Inferior parietal cortex (tissue), 1 donor: ENCODE measurements around the gene EPHX1.
"Not testable (repeated sequence)": the region's sequence is repeated elsewhere in the genome, so short reads cannot be mapped to it uniquely, and the experiment has no call there.

ENCODE experiments used
- DNase-seq: peaks from one replicate; pipeline ENCODE4 v3.0.0-alpha.2; 2016; ENCODE audit errors: extremely low spot score

Gene EPHX1

GRCh38 chr1:225881081-225881958, 71.4 kb downstream of the EPHX1 start:
- no peak for DNase-seq

DNA sequence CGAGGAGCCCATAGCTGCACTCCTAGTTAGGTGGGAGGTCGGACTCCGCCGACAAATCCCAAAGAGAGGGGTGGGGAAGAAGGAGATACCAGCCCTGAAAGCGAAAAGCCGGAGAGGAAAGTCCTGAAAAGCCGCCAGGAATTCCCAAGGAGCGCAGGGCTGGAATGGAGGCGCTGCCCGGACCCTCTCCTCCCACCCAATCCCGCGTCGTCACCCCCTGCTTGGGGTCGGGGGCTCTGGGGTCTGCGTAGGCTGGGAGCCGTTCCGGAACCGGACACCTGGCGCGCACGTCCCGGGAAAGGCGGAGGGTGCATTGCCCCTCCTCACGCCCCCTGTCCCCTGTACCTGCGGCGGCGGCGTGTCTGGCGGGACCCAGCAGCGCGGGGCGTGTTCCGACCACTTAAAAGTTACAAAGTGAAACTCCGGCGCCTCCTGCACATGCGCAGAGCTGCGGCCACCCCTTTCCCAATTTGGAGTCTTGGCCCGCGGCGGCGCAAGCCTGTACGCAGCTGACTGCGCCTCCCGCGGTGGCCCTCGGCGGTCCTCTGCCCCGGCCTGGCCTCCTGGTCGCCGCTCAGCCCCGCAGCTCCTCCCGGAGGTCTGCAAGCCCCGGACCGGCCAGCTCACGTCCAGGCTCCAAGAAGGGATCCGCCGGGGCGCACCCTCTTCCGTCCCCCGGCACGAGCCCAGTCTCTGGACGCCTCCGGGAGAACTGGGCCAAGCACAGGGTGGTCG, 72.2 kb downstream of the EPHX1 start, which contains the start of gene TMEM63A:
Gene TMEM63A (minus strand): TSS at position 422 of the 735 bp plus-strand sequence. CDS start 4,800 bp downstream, outside the sequence.
- peak; percentile 90 for DNase-seq

DNA sequence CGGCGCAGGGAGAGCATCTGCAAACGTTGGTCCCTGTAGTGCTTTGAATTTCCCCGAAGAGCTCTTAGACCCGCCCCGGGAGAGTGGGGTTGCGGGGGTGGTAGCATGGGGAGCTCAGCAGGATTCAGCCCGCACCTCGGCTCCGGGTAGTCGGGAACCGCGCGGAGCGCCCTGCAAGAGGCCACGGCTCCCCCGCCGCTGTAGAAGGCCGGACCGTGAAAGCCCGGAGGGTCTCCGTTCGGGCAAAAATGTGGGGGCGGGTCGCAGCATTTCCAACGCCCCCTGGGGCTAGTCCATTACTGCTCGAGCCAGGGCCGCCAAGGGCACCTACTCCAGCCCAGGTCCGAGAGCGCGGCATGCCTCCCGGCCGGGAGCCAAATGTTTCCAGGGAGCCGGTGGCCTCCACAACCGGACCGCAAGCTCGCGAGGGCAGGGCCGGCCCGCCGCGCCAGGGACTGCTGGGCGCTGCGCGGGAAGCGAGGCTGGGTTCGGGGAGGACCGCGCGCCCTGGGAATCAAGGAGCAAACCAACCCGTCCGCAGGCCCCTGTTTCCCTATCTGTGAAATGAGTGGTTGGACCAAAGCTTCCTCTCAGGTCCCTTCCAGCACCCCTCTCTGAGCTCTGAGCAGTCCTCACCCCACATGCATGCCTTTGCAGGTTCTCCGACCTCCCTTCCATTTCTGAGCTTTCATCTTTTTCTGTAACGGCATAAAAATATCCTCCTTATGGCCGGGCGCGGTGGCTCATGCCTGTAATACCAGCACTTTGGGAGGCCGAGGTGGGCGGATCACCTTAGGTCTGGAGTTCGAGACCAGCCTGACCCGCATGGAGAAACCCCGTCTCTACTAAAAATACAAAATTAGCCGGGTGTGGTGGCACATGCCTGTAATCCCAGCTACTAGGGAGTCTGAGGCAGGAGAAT, 73.0 kb downstream of the EPHX1 start:
- DNase-seq, result peak; percentile 49

DNA sequence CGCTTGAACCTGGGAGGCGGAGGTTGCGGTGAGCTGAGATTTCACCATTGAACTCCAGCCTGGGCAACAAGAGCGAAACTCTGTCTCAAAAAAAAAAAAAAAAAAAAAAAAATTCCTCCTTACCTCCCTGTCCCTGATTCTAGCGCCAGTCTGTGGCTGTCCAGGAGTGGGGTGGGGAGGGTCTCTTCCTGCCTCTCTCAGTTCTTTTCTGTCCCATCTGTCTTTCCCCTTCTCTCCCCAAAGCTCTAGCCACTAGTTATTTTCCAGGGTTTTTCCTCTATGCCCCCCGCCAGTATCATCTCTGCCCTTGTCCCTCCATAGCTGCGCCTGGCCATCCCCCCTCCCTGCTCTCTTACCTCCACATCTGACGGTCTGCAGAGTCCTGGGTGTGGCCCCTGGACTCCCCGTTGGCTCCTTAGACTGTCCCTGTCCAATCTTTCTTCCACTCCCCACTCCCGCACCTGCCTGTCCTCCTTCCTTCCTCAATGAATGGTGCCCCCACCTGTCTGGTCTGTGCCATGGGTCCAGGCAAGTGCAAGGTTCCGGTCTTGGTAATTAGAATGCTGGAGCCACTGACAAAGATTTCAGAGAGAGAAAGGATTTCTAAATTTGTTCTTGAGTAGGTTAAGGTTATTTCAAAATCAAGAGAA, 73.8 kb downstream of the EPHX1 start:
- no peak for DNase-seq

DNA sequence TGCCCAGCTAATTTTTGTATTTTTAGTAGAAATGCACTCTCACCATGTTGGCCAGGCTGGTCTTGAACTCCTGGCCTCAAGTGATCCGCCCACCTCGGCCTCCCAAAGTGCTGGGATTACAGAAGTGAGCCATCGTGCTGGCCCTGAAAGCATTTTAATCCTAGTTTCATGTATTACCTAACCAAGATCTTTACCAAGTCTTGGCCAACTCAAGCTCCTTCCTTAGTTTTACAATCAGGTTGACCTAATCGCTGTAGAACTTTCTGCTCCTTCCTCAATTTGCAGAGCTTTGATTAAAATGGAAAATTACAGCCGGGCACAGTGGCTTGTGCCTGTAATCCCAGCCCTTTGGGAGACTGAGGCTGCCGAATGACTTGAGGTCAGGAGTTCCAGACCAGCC, 75.4 kb downstream of the EPHX1 start:
- DNase-seq, result no peak

DNA sequence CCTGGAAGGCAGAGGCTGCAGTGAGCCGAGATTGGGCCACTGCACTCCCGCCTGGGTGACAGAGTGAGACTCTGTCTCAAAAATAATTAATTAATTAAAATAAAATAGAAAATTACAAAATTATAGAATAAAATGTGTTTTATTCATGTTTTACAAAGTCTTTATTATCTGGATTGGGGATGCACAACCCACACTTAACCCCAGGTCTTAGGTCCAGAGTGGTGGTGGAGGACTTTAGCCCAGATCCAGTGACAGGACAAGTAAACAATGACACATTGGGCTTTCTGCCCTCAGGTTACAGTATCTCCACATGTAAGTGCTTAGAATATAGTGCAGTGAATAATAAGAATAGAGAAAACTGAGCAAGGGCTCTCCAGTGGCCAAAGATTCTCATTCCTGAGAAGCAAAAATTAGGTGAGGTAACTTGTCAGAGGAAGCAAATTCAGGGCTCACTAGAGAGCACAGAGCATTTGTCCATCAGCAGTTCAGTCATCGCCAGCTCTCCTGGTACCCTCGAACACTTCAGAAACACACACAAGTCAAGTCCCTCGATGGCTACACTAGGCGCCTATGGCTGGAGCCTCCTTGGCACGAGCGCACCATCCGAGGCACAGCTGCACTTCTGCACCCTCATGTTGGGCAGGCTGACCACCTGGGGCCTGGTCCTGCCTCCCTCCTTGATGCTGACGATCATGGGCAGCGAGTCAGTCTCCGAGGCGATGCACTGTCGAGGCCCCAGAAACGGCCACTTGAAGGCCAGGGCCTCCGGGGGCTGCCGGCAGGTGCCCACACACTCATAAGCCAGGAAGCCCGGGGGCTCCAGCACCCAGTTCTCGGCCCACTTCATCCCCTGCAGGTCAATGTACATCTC, 76.5 kb downstream of the EPHX1 start:
- no peak for DNase-seq

GRCh38 chr1:225887030-225887314, 77.0 kb downstream of the EPHX1 start:
- no peak for DNase-seq

- DNase-seq, result not testable (repeated sequence)
Observed at GRCh38 chr1:225887554-225888288, 77.8 kb downstream of the EPHX1 start.

GRCh38 chr1:225888289-225888897, 78.5 kb downstream of the EPHX1 start:
- no peak for DNase-seq

- DNase-seq, result no peak
Observed at GRCh38 chr1:225888898-225889601, 79.1 kb downstream of the EPHX1 start, which contains the start of gene LEFTY1. Gene LEFTY1 (minus strand): TSS chr1:225889146. CDS start chr1:225889066, 80 bp downstream.

- DNase-seq, result no peak
Observed at GRCh38 chr1:225889743-225890142, 79.8 kb downstream of the EPHX1 start.

GRCh38 chr1:225890346-225891228, 80.7 kb downstream of the EPHX1 start:
- no peak for DNase-seq

GRCh38 chr1:225891229-225891972, 81.5 kb downstream of the EPHX1 start:
- no peak for DNase-seq

DNA sequence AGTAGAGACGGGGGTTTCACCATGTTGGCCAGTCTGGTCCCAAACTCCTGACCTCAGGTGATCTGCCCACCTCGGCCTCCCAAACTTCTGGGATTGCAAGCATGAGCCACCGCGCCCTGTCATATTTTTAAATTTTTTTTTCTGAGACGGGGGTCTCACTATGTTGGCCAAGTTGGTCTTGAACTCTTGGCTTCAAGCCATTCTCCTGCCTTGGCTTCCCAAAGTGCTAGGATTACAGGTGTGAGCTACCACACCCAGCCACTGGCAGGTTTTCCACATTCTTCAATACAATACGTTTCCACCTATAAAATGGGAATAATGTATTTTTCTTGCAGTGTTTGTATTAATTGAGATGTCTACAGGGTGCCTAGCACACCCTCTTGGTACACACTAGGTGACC, 82.4 kb downstream of the EPHX1 start:
- no peak for DNase-seq
